Glutamatergic neuron (in vitro differentiated cells): Measurements from ENCODE around the gene PTPRE. TPM values are rescaled to one million over a fixed set of nuclear protein-coding genes. Genes with fewer than 3 reads are reported as not detected.

Source experiments
- DNase-seq: peaks from one replicate; pipeline ENCODE4 v3.0.0; 2022
- H3K27ac Mint-ChIP-seq: one replicate; pipeline ENCODE4 v1.8.0; 2020; ENCODE audit warnings: mild to moderate bottlenecking, mixed read lengths, inconsistent platforms; ENCODE audit not compliant: unreplicated experiment
- H3K27me3 Mint-ChIP-seq: one replicate; pipeline ENCODE4 v1.8.0; 2020; ENCODE audit warnings: mild to moderate bottlenecking, moderate library complexity, mixed read lengths, inconsistent platforms; ENCODE audit not compliant: unreplicated experiment
- H3K36me3 Mint-ChIP-seq: one replicate; pipeline ENCODE4 v1.8.0; 2020; ENCODE audit warnings: mild to moderate bottlenecking, mixed read lengths, inconsistent platforms; ENCODE audit not compliant: unreplicated experiment
- H3K4me1 Mint-ChIP-seq: one replicate; pipeline ENCODE4 v1.8.0; 2020; ENCODE audit warnings: mild to moderate bottlenecking, low read depth, mixed read lengths, inconsistent platforms; ENCODE audit not compliant: unreplicated experiment
- H3K4me3 Mint-ChIP-seq: one replicate; pipeline ENCODE4 v1.8.0; 2020; ENCODE audit warnings: mild to moderate bottlenecking, mixed read lengths, inconsistent platforms; ENCODE audit not compliant: unreplicated experiment
- H3K9me3 Mint-ChIP-seq: one replicate; pipeline ENCODE4 v1.8.0; 2020; ENCODE audit warnings: mild to moderate bottlenecking, moderate library complexity, mixed read lengths, inconsistent platforms; ENCODE audit not compliant: unreplicated experiment
- CTCF ChIP-seq: fragments of 200-600 bp; sonication (generic); IDR thresholded peaks from one replicate; pipeline ENCODE4 v1.5.0; 2021; ENCODE audit not compliant: partially characterized antibody, unreplicated experiment
- total RNA-seq: library from RNA; stranded (reverse); fragmentation: NEBNext Ultra II Directional; extraction: Animal tissue kit (Norgen Biotek cat#: 25700); gene quantifications from one replicate; pipeline ENCODE4 v1.2.1, GENCODE V29; 2021; ENCODE audit not compliant: unreplicated experiment

The PTPRE gene
- total RNA-seq, 1 donor from 2014 or later: 2.6 TPM

- Mint-ChIP-seq H3K27me3 (no peaks in the 10 kb centered on the region), H3K4me1 (peaks cover 5% of the 10 kb centered on the region), H3K4me3 (no peak overlapping the region), H3K36me3 (no peaks in the 10 kb centered on the region), H3K27ac (no peak overlapping the region), H3K9me3 (no peaks in the 10 kb centered on the region)
- TF ChIP-seq CTCF: no peak
- DNase-seq: no peak
These were observed 85.5 kb downstream of the PTPRE start for GRCh38 chr10:127992376-127992775.

GRCh38 chr10:127993056-127993690 lies 86.3 kb downstream of the PTPRE start:
- TF ChIP-seq CTCF: no peak
- Mint-ChIP-seq H3K36me3 (no peaks in the 10 kb centered on the region), H3K4me3 (no peak overlapping the region), H3K27ac (no peak overlapping the region), H3K27me3 (no peaks in the 10 kb centered on the region), H3K4me1 (peaks cover 11% of the 10 kb centered on the region), H3K9me3 (no peaks in the 10 kb centered on the region)
- no peak for DNase-seq

GRCh38 chr10:127995939-127996338 lies 89.0 kb downstream of the PTPRE start:
- DNase-seq: no peak
- Mint-ChIP-seq H3K36me3 (no peaks in the 10 kb centered on the region), H3K4me3 (no peak overlapping the region), H3K27me3 (no peaks in the 10 kb centered on the region), H3K9me3 (peaks cover 3% of the 10 kb centered on the region), H3K4me1 (peaks cover 36% of the 10 kb centered on the region), H3K27ac (no peak overlapping the region)
- TF ChIP-seq CTCF: no peak

GRCh38 chr10:127996586-127996985 lies 89.7 kb downstream of the PTPRE start:
- Mint-ChIP-seq H3K9me3 (peaks cover 3% of the 10 kb centered on the region), H3K36me3 (no peaks in the 10 kb centered on the region), H3K27me3 (no peaks in the 10 kb centered on the region), H3K4me3 (no peak overlapping the region), H3K4me1 (peaks cover 36% of the 10 kb centered on the region), H3K27ac (no peak overlapping the region)
- no peak for DNase-seq
- no peak for TF ChIP-seq CTCF

- H3K36me3 Mint-ChIP-seq: no peaks in the 10 kb centered on the region
- peak overlapping the region; percentile 40 for H3K4me3 Mint-ChIP-seq
- H3K27me3 Mint-ChIP-seq: no peaks in the 10 kb centered on the region
- H3K27ac Mint-ChIP-seq: peak overlapping the region; percentile 2
- no peak for DNase-seq
- H3K4me1 Mint-ChIP-seq: peaks cover 40% of the 10 kb centered on the region
- peaks cover 3% of the 10 kb centered on the region for H3K9me3 Mint-ChIP-seq
- TF ChIP-seq CTCF: no peak
These were observed 90.4 kb downstream of the PTPRE start for GRCh38 chr10:127997271-127997670.
